K562 (cell line): ENCODE results near the gene FAM83E. TPM values are rescaled to one million over a fixed set of nuclear protein-coding genes. Genes with fewer than 3 reads are reported as not detected.

ENCODE experiments used
- AFF4 ChIP-seq: sonication (generic); formaldehyde crosslinking; IDR thresholded peaks from 2 replicates; pipeline ENCODE4 v1.8.0; 2023; ENCODE audit warnings: mild to moderate bottlenecking, missing genetic modification reagents
- CBX5 ChIP-seq: IDR thresholded peaks from 2 replicates; pipeline ENCODE4 v1.6.1; 2014; ENCODE audit warnings: low read depth, borderline replicate concordance
- HDGF ChIP-seq: fragments of 450-650 bp; IDR thresholded peaks from 2 replicates; pipeline ENCODE4 v1.6.1; 2016
- HNRNPK ChIP-seq: fragments of 200-400 bp; formaldehyde crosslinking; IDR thresholded peaks from one replicate; pipeline ENCODE4 v1.6.1; 2018; ENCODE audit warnings: mild to moderate bottlenecking, low read depth, low read length; ENCODE audit not compliant: poor library complexity, severe bottlenecking
- KLF6 ChIP-seq: fragments of 250-450 bp; sonication (Bioruptor Pico); IDR thresholded peaks from 2 replicates; pipeline ENCODE4 v1.4.0; 2020; ENCODE audit warnings: mild to moderate bottlenecking, moderate library complexity, borderline replicate concordance
- MAZ ChIP-seq, 2 experiments: fragments of 450-650 bp in 1 of 2; sonication (generic) in 1 of 2; formaldehyde crosslinking; IDR thresholded peaks in 1 of 2; conservative IDR thresholded peaks in 1 of 2; 2 replicates each; pipeline versions ENCODE4 v1.4.0 to v1.5.0; 2020; ENCODE audit warnings: mild to moderate bottlenecking in 1 of 2, missing genetic modification reagents in 1 of 2
- MYC ChIP-seq, 2 experiments: fragments of 250-450 bp in 1 of 2; sonication (Bioruptor Pico) in 1 of 2; IDR thresholded peaks; 2 replicates each; pipeline versions ENCODE4 v1.5.1 to v1.6.1; 2012 to 2021; ENCODE audit warnings: low read depth in 2 of 2, borderline replicate concordance in 1 of 2, improper control_type of control experiment in 1 of 2, low read length in 1 of 2, mild to moderate bottlenecking in 1 of 2, moderate library complexity in 1 of 2
- NR4A1 ChIP-seq, 2 experiments: fragments of 250-450 bp in 1 of 2; fragments of 450-650 bp in 1 of 2; sonication (Bioruptor Pico) in 1 of 2; IDR thresholded peaks; 2 replicates each; pipeline versions ENCODE4 v1.4.0 to v1.6.1; 2016 to 2020; ENCODE audit warnings: mild to moderate bottlenecking in 2 of 2, missing compliant biosample characterization in 1 of 2, missing genetic modification characterization in 1 of 2, moderate library complexity in 1 of 2
- OTX1 ChIP-seq: fragments of 450-650 bp; formaldehyde crosslinking; IDR thresholded peaks from 2 replicates; pipeline ENCODE4 v1.4.0; 2022; ENCODE audit warnings: mild to moderate bottlenecking
- SMC3 ChIP-seq: conservative IDR thresholded peaks from 2 replicates; pipeline ENCODE4 v1.6.1; 2011; ENCODE audit warnings: low read depth, low read length, improper control_type of control experiment; ENCODE audit not compliant: insufficient read depth
- ZBTB7A ChIP-seq: IDR thresholded peaks from 2 replicates; pipeline ENCODE4 v1.6.1; 2011; ENCODE audit warnings: low read depth, mild to moderate bottlenecking, low read length, moderate library complexity, borderline replicate concordance; ENCODE audit not compliant: control insufficient read depth
- ZNF347 ChIP-seq: fragments of 450-650 bp; formaldehyde crosslinking; IDR thresholded peaks from 2 replicates; pipeline ENCODE4 v1.4.0; 2020; ENCODE audit warnings: low read depth, mild to moderate bottlenecking, moderate library complexity
- polyA plus RNA-seq, 8 experiments: library from polyadenylated mRNA; depleted of rRNA in 4 of 8; stranded (reverse) in 5 of 8; unstranded in 3 of 8; fragments of >200 nt; fragmentation: Nextera tagmentation in 2 of 8; fragmentation: Illumina TruSeq in 1 of 8; extraction: Ambion mirVana in 2 of 8; extraction: Trizol in 1 of 8; gene quantifications; 2 replicates each; pipeline versions ENCODE4 v1.2.1 to v1.2.3, GENCODE V29; 2011 to 2014; ENCODE audit warnings: inconsistent platforms in 1 of 8, missing spikeins in 1 of 8
- total RNA-seq, 7 experiments: library from RNA; depleted of rRNA in 6 of 7; stranded (reverse); fragments of >200 nt in 6 of 7; fragmentation: Illumina TruSeq in 2 of 7; extraction: Trizol in 2 of 7; gene quantifications; 2 replicates each; pipeline versions ENCODE4 v1.2.1 to v1.2.3, GENCODE V29; 2011 to 2021; ENCODE audit warnings: low replicate concordance in 1 of 7
- TF ChIP-seq, protein P1 (sequence below), 2 experiments: fragments of 450-650 bp; conservative IDR thresholded peaks; 2 replicates each; pipeline ENCODE4 v1.6.1; 2017; ENCODE audit warnings: mild to moderate bottlenecking in 2 of 2, moderate library complexity in 2 of 2
- TF ChIP-seq, protein P2 (sequence below): sonication (generic); formaldehyde crosslinking; IDR thresholded peaks from 2 replicates; pipeline ENCODE4 v1.8.1; 2023; ENCODE audit warnings: mild to moderate bottlenecking, missing genetic modification reagents
- TF ChIP-seq, protein P3 (sequence below): fragments of 450-650 bp; IDR thresholded peaks from 2 replicates; pipeline ENCODE4 v1.6.1; 2016; ENCODE audit warnings: borderline replicate concordance

The FAM83E gene
- total and polyA plus RNA-seq, 9 of the 15 experiments (the other 6 are each of a cell fraction or from before 2014, with no cell fraction given), result 0.15 to 0.87 (median 0.29) TPM; not detected in 4

DNA sequence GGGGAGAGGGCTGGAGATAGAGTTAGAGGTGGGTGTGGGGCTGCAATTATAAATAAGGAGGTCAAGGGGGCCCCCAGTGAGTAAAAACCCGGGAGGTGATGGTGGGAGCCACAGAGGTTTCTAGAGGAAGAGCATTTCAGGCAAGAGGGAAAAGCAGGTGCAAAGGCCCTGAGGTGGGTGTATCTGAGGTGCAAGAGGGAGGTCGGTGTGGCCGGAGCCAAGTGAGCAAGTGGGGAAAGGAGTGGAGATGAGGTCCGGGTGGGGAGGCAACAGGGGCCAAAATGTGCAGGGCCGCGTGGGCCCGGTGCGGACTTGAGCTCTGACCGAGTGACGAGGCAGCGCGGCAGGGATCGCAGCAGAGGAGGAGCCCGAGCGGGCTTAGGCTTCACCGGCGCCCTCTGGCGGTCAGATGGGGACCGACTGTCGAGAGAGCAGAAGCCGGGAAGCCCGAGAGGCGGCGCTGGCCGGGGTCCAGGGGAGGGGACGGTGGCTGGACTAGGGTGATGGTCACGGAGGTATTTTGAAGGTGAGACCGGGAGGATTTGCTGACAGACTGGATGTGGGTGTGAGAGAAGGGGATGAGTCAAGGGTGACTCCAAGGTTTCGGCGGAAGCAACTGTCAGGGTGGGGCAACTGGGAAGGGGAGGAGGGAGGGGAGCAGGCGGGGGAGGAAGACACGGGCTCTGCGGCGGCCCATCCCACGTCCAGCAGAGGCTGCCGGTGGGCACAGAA lies 26.0 kb downstream of the FAM83E start (continued):
- TF ChIP-seq CBX5 (peak; percentile 69; the same call in 1 of the 2 replicates), NR4A1 (CRISPR knock-in tag; IDR thresholded peaks at IDR 0.05) (no peak), NR4A1 (tag; IDR thresholded peaks at IDR 0.05) (0 out of 2 replicates have a peak, but pooled peaks have one; percentile 25), HDGF (peak; percentile 100), MYC (IDR thresholded peaks at IDR 0.05; ENCODE audit: low read depth, low read length) (peak; percentile 55; the same call in 1 of the 2 replicates), MYC (CRISPR knock-in tag; IDR thresholded peaks at IDR 0.05; ENCODE audit: borderline replicate concordance, low read depth) (peak; percentile 52; the same call in 1 of the 2 replicates), OTX1 (CRISPR knock-in tag) (peak; percentile 18; the same call in 1 of the 2 replicates), AFF4 (CRISPR knock-in tag) (peak; percentile 60; the same call in 1 of the 2 replicates), ZNF347 (CRISPR knock-in tag) (no peak), ZBTB7A (peak; percentile 98), SMC3 (peak; percentile 89), HNRNPK (peak; percentile 24), KLF6 (no peak), MAZ (CRISPR knock-in tag; conservative IDR thresholded peaks at IDR 0.05 in 1 of 2, IDR thresholded peaks at IDR 0.05 in 1 of 2) (peak; percentile 79 to 87)
- TF ChIP-seq, protein P1, sequence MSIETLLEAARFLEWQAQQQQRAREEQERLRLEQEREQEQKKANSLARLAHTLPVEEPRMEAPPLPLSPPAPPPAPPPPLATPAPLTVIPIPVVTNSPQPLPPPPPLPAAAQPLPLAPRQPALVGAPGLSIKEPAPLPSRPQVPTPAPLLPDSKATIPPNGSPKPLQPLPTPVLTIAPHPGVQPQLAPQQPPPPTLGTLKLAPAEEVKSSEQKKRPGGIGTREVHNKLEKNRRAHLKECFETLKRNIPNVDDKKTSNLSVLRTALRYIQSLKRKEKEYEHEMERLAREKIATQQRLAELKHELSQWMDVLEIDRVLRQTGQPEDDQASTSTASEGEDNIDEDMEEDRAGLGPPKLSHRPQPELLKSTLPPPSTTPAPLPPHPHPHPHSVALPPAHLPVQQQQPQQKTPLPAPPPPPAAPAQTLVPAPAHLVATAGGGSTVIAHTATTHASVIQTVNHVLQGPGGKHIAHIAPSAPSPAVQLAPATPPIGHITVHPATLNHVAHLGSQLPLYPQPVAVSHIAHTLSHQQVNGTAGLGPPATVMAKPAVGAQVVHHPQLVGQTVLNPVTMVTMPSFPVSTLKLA (conservative IDR thresholded peaks at IDR 0.05), result peak; percentile 71 to 83
- TF ChIP-seq, protein P2, sequence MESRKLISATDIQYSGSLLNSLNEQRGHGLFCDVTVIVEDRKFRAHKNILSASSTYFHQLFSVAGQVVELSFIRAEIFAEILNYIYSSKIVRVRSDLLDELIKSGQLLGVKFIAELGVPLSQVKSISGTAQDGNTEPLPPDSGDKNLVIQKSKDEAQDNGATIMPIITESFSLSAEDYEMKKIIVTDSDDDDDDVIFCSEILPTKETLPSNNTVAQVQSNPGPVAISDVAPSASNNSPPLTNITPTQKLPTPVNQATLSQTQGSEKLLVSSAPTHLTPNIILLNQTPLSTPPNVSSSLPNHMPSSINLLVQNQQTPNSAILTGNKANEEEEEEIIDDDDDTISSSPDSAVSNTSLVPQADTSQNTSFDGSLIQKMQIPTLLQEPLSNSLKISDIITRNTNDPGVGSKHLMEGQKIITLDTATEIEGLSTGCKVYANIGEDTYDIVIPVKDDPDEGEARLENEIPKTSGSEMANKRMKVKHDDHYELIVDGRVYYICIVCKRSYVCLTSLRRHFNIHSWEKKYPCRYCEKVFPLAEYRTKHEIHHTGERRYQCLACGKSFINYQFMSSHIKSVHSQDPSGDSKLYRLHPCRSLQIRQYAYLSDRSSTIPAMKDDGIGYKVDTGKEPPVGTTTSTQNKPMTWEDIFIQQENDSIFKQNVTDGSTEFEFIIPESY (CRISPR knock-in tag), result peak; percentile 73; the same call in 1 of the 2 replicates
- TF ChIP-seq, protein P3, sequence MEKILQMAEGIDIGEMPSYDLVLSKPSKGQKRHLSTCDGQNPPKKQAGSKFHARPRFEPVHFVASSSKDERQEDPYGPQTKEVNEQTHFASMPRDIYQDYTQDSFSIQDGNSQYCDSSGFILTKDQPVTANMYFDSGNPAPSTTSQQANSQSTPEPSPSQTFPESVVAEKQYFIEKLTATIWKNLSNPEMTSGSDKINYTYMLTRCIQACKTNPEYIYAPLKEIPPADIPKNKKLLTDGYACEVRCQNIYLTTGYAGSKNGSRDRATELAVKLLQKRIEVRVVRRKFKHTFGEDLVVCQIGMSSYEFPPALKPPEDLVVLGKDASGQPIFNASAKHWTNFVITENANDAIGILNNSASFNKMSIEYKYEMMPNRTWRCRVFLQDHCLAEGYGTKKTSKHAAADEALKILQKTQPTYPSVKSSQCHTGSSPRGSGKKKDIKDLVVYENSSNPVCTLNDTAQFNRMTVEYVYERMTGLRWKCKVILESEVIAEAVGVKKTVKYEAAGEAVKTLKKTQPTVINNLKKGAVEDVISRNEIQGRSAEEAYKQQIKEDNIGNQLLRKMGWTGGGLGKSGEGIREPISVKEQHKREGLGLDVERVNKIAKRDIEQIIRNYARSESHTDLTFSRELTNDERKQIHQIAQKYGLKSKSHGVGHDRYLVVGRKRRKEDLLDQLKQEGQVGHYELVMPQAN, result peak; percentile 88
